B cell (primary cell): ENCODE measurements around the gene CEP112. TPM values are rescaled to one million over a fixed set of nuclear protein-coding genes. Genes with fewer than 3 reads are reported as not detected.

Experiments
- ATAC-seq: fragments of 200-7000 bp; cut with Tn5 transposase; one replicate; pipeline ENCODE4 v1.10.0; 2021; ENCODE audit warnings: low read depth, mild to moderate bottlenecking, moderate number of reproducible peaks, moderate library complexity
- CTCF ChIA-PET: fragments of 350-600 bp; sonication (Branson Sonifier 250); formaldehyde crosslinking; loops from one replicate; lab custom pipeline; 2021; ENCODE audit warnings: antibody characterized with exemption, inconsistent platforms; lab: Charles Lee
- POLR2A ChIA-PET: fragments of 350-600 bp; sonication (Branson Sonifier 250); formaldehyde crosslinking; loops from one replicate; lab custom pipeline; 2021; ENCODE audit warnings: antibody characterized with exemption; lab: Charles Lee
- DNase-seq: peaks from one replicate; pipeline ENCODE4 v3.0.0; 2013
- H2AFZ ChIP-seq: 2 replicates; pipeline ENCODE4 v1.6.1; 2012; ENCODE audit warnings: mild to moderate bottlenecking, low read depth, low read length; ENCODE audit not compliant: insufficient read depth, poor library complexity, severe bottlenecking
- H3K27ac ChIP-seq, 2 donors: 1 replicate in 1 of 2; 2 replicates in 1 of 2; pipeline ENCODE4 v1.5.1; 2012 to 2013; ENCODE audit warnings: low read length in 2 of 2, mild to moderate bottlenecking in 2 of 2, moderate library complexity in 1 of 2
- H3K27me3 ChIP-seq, 4 experiments: fragments of 200-600 bp in 1 of 4; sonication (generic) in 1 of 4; replicated peaks in 1 of 4; 1 replicate in 2 of 4; 2 replicates in 2 of 4; pipeline versions ENCODE4 v1.6.1 to v1.7.0; 2013 to 2016; ENCODE audit warnings: low read length in 3 of 4, mild to moderate bottlenecking in 2 of 4, mixed read lengths in 1 of 4, moderate library complexity in 1 of 4; ENCODE audit not compliant: insufficient read depth in 4 of 4, control insufficient read depth in 3 of 4; ENCODE audit errors: control extremely low read depth in 1 of 4
- H3K36me3 ChIP-seq, 2 experiments: replicated peaks in 1 of 2; 1 replicate in 1 of 2; 2 replicates in 1 of 2; pipeline versions ENCODE4 v1.6.1 to v1.7.1; 2013; ENCODE audit warnings: low read length in 1 of 2; ENCODE audit not compliant: insufficient read depth in 2 of 2, control insufficient read depth in 1 of 2; ENCODE audit errors: control extremely low read depth in 1 of 2, extremely low read depth in 1 of 2
- H3K4me1 ChIP-seq, 2 donors: fragments of 200-600 bp in 1 of 2; sonication (generic) in 1 of 2; 1 replicate in 1 of 2; 2 replicates in 1 of 2; pipeline versions ENCODE4 v1.5.1 to v1.6.1; 2013 to 2017; ENCODE audit warnings: low read length in 2 of 2; ENCODE audit not compliant: control insufficient read depth in 2 of 2, insufficient read depth in 2 of 2
- H3K4me2 ChIP-seq: replicated peaks from 2 replicates; pipeline ENCODE3; 2012; ENCODE audit warnings: mild to moderate bottlenecking, low read depth, low read length; ENCODE audit not compliant: poor library complexity, severe bottlenecking
- H3K4me3 ChIP-seq, 5 experiments: fragments of 200-600 bp in 1 of 5; sonication (generic) in 1 of 5; 1 replicate in 3 of 5; 2 replicates in 2 of 5; pipeline versions ENCODE4 v1.5.1 to v1.7.0; 2011 to 2016; ENCODE audit warnings: low read length in 4 of 5, mild to moderate bottlenecking in 4 of 5, low read depth in 2 of 5, control low read depth in 1 of 5, moderate library complexity in 1 of 5; ENCODE audit not compliant: insufficient read depth in 1 of 5; ENCODE audit errors: control extremely low read depth in 1 of 5, extremely low read depth in 1 of 5
- H3K79me2 ChIP-seq: fragments of 200-600 bp; sonication (generic); one replicate; pipeline ENCODE4 v1.6.0; 2016; ENCODE audit warnings: low read length; ENCODE audit not compliant: control insufficient read depth, insufficient read depth
- H3K9ac ChIP-seq: fragments of 200-600 bp; sonication (generic); 2 replicates; pipeline ENCODE4 v1.6.1; 2017; ENCODE audit warnings: mild to moderate bottlenecking, low read length, moderate library complexity
- H3K9me3 ChIP-seq, 3 donors: one replicate each; pipeline versions ENCODE4 v1.6.1 to v1.7.1; 2013; ENCODE audit warnings: low read length in 2 of 3; ENCODE audit not compliant: control insufficient read depth in 2 of 3, insufficient read depth in 1 of 3; ENCODE audit errors: control extremely low read depth in 1 of 3
- H4K20me1 ChIP-seq: 2 replicates; pipeline ENCODE4 v1.6.0; 2012; ENCODE audit warnings: mild to moderate bottlenecking, low read length; ENCODE audit not compliant: insufficient read depth, control insufficient read depth, poor library complexity, severe bottlenecking
- H3K27ac Mint-ChIP-seq: one replicate; pipeline ENCODE4 v1.8.0; 2021; ENCODE audit warnings: mixed read lengths
- H3K27me3 Mint-ChIP-seq: one replicate; pipeline ENCODE4 v1.8.0; 2021; ENCODE audit warnings: mixed read lengths
- H3K4me1 Mint-ChIP-seq: one replicate; pipeline ENCODE4 v1.8.0; 2021; ENCODE audit warnings: mixed read lengths
- H3K4me3 Mint-ChIP-seq: one replicate; pipeline ENCODE4 v1.8.0; 2021; ENCODE audit warnings: mixed read lengths
- H3K9me3 Mint-ChIP-seq: one replicate; pipeline ENCODE4 v1.8.0; 2022; ENCODE audit warnings: mixed read lengths; ENCODE audit not compliant: insufficient read depth
- CTCF ChIP-seq: fragments of 200-600 bp; IDR thresholded peaks from one replicate; pipeline ENCODE4 v1.8.0; 2022; ENCODE audit warnings: antibody characterized with exemption, mild to moderate bottlenecking
- EZH2 ChIP-seq: IDR thresholded peaks from 2 replicates; pipeline ENCODE4 v1.6.1; 2012; ENCODE audit warnings: borderline replicate concordance, low read depth, mild to moderate bottlenecking, moderate library complexity, low read length; ENCODE audit not compliant: insufficient read depth, poor library complexity, severe bottlenecking
- WGBS: methylation state at CpG from one replicate; pipeline ENCODE4 v1.1.5; 2013; ENCODE audit warnings: missing lambda C conversion rate; ENCODE audit not compliant: insufficient coverage; 5-methylcytosine and 5-hydroxymethylcytosine counted together
- intact Hi-C: fragments of 100-400 bp; cut with micrococcal nuclease; formaldehyde crosslinking; loops from one replicate; pipeline ENCODE4 v1.10.0; 2022
- polyA plus RNA-seq: library from polyadenylated mRNA; depleted of rRNA; stranded (reverse); fragments of >200 nt; gene quantifications from 2 replicates; pipeline ENCODE4 v1.2.3, GENCODE V29; 2012
- total RNA-seq, 2 donors: library from RNA; stranded (reverse); fragments of 120-200 nt in 1 of 2; gene quantifications; 1 replicate in 1 of 2; 2 replicates in 1 of 2; pipeline versions ENCODE4 v1.2.3 to v1.2.4, GENCODE V29; 2013 to 2022

Gene CEP112
- total and polyA plus RNA-seq, 2 donors (not counting 1 experiment from before 2014, with no cell fraction given), result 0.57 to 4.6 TPM

GRCh38 chr17:66016231-66016630 is 175.7 kb downstream of the CEP112 start:
- no peak overlapping the region for H3K4me2 ChIP-seq
- ATAC-seq (no peak), DNase-seq (no peak)
- Mint-ChIP-seq H3K4me3 (no peak overlapping the region), H3K27ac (no peak overlapping the region), H3K4me1 (no peaks in the 10 kb centered on the region), H3K27me3 (peaks cover 14% of the 10 kb centered on the region), H3K9me3 (no peaks in the 10 kb centered on the region)
- H3K4me3 ChIP-seq, result no peak overlapping the region
- no peak overlapping the region for H3K27ac ChIP-seq
- no peak overlapping the region for H3K9ac ChIP-seq
- ChIA-PET POLR2A (no interaction called here), CTCF (no interaction called here)
- WGBS, result 89% methylated on average over 1 of the region's 3 CpGs
- TF ChIP-seq CTCF (no peak), EZH2 (no peak)
- no peaks in the 10 kb centered on the region for H3K4me1 ChIP-seq
- H3K27me3 ChIP-seq, result no peaks in the 10 kb centered on the region
- intact Hi-C loops, result no loop called here
- H4K20me1 ChIP-seq, result no peaks in the 10 kb centered on the region
- H2AFZ ChIP-seq, result no peak overlapping the region
- no peaks in the 10 kb centered on the region for H3K79me2 ChIP-seq
- H3K36me3 ChIP-seq, result no peaks in the 10 kb centered on the region
- H3K9me3 ChIP-seq, result peaks cover 0 to 8% (median 0%) of the 10 kb centered on the region in 3 donors

DNA sequence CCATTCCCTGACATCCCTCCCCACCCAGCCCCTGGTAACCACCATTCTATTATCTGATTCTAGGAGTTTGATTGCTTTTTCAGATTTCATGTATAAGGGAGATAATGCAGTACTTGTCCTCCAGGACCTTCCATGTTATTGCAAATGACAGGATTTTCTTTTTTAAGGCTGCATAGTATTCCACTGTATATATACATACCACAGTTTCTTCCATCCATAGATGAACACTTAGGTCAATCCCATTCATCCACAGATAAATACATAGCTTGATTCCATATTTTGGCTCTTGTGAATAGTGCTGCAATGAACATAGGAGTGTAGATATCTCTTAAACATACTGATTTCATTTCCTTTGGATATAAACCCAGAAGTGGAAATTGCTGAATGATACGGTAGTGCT is 183.3 kb downstream of the CEP112 start:
- no peaks in the 10 kb centered on the region for H3K36me3 ChIP-seq
- Mint-ChIP-seq H3K4me1 (no peaks in the 10 kb centered on the region), H3K27me3 (peaks cover 3% of the 10 kb centered on the region), H3K9me3 (peaks cover 10% of the 10 kb centered on the region), H3K27ac (no peak overlapping the region), H3K4me3 (no peak overlapping the region)
- H4K20me1 ChIP-seq, result no peaks in the 10 kb centered on the region
- no peak overlapping the region for H3K4me3 ChIP-seq
- no CpG with 5 or more reads among the region's 1 CpG for WGBS
- H3K27me3 ChIP-seq, result no peaks in the 10 kb centered on the region
- POLR2A ChIA-PET, result no interaction called here
- H3K27ac ChIP-seq, result no peak overlapping the region
- ATAC-seq (no peak), DNase-seq (no peak)
- CTCF ChIA-PET, result no interaction called here
- H3K9me3 ChIP-seq, result peaks cover 0 to 3% (median 0%) of the 10 kb centered on the region in 3 donors
- H3K4me1 ChIP-seq, result no peaks in the 10 kb centered on the region
- H2AFZ ChIP-seq, result no peak overlapping the region
- H3K79me2 ChIP-seq, result no peaks in the 10 kb centered on the region
- no peak overlapping the region for H3K9ac ChIP-seq
- intact Hi-C loops, result no loop called here
- TF ChIP-seq EZH2, result no peak
- TF ChIP-seq CTCF, result no peak
- H3K4me2 ChIP-seq, result no peak overlapping the region
